Skeletal muscle tissue (tissue), 4 donors: ENCODE results near the gene TARBP1. TPM values are rescaled to one million over a fixed set of nuclear protein-coding genes. Genes with fewer than 3 reads are reported as not detected.
A peak's percentile ranks its signal among the peaks of the same experiment; 100 is the strongest.
"Not testable (repeated sequence)": the region's sequence is repeated elsewhere in the genome, so short reads cannot be mapped to it uniquely, and the experiment has no call there.

Source experiments
- H3K27ac ChIP-seq: one replicate; pipeline ENCODE4 v1.7.0; 2013; ENCODE audit warnings: mild to moderate bottlenecking, low read depth, low read length, inconsistent platforms
- H3K27me3 ChIP-seq, 3 donors: one replicate each; pipeline ENCODE4 v1.7.0; 2013; ENCODE audit warnings: low read length in 3 of 3; ENCODE audit not compliant: control insufficient read depth in 3 of 3, insufficient read depth in 3 of 3
- H3K36me3 ChIP-seq, 3 donors: one replicate each; pipeline ENCODE4 v1.7.0; 2013; ENCODE audit warnings: low read length in 3 of 3; ENCODE audit not compliant: control insufficient read depth in 3 of 3, insufficient read depth in 3 of 3
- H3K4me1 ChIP-seq, 3 donors: one replicate each; pipeline ENCODE4 v1.7.0; 2013; ENCODE audit warnings: low read length in 3 of 3, mild to moderate bottlenecking in 3 of 3; ENCODE audit not compliant: control insufficient read depth in 3 of 3, insufficient read depth in 3 of 3
- H3K4me3 ChIP-seq, 3 donors: one replicate each; pipeline ENCODE4 v1.7.0; 2013; ENCODE audit warnings: low read length in 3 of 3
- H3K9ac ChIP-seq, 3 donors: one replicate each; pipeline ENCODE4 v1.7.0; 2013; ENCODE audit warnings: low read length in 3 of 3, mild to moderate bottlenecking in 3 of 3, moderate library complexity in 2 of 3, low read depth in 1 of 3
- H3K9me3 ChIP-seq, 3 donors: one replicate each; pipeline ENCODE4 v1.7.0; 2013; ENCODE audit warnings: low read length in 3 of 3; ENCODE audit not compliant: control insufficient read depth in 3 of 3
- total RNA-seq: library from RNA; depleted of rRNA; stranded (reverse); fragments of >200 nt; gene quantifications from one replicate; pipeline ENCODE4 v1.2.3, GENCODE V29; 2014
- donor health status: Osteomylitis.

TARBP1 gene
- total RNA-seq, 1 donor from 2014 or later, result 36.5 TPM

GRCh38 chr1:234369784-234370183 is 109.2 kb downstream of the TARBP1 start:
- H3K9ac ChIP-seq, result no peak overlapping the region

GRCh38 chr1:234369033-234369430 is 109.9 kb downstream of the TARBP1 start:
- peaks cover 0 to 7% (median 0%) of the 10 kb centered on the region in 3 donors for H3K4me1 ChIP-seq
- H3K4me3 ChIP-seq, result no peak overlapping the region
- H3K36me3 ChIP-seq, result no peaks in the 10 kb centered on the region
- no peaks in the 10 kb centered on the region for H3K27me3 ChIP-seq
- no peak overlapping the region for H3K9ac ChIP-seq
- no peaks in the 10 kb centered on the region for H3K9me3 ChIP-seq
- no peak overlapping the region for H3K27ac ChIP-seq

More at GRCh38 chr1:234369784-234370183, 109.2 kb downstream of the TARBP1 start:
- Histone ChIP-seq H3K36me3 (no peaks in the 10 kb centered on the region), H3K9me3 (no peaks in the 10 kb centered on the region), H3K4me1 (peaks cover 7 to 15% (median 7%) of the 10 kb centered on the region in 3 donors), H3K27me3 (no peaks in the 10 kb centered on the region), H3K27ac (no peak overlapping the region), H3K4me3 (no peak overlapping the region)

GRCh38 chr1:234368320-234369032 is 110.5 kb downstream of the TARBP1 start:
- H3K4me1 ChIP-seq, result peaks cover 0 to 5% (median 0%) of the 10 kb centered on the region in 3 donors
- no peak overlapping the region for H3K4me3 ChIP-seq
- no peaks in the 10 kb centered on the region for H3K36me3 ChIP-seq
- H3K27me3 ChIP-seq, result no peaks in the 10 kb centered on the region
- H3K9me3 ChIP-seq, result no peaks in the 10 kb centered on the region
- H3K27ac ChIP-seq, result no peak overlapping the region
- H3K9ac ChIP-seq, result no peak overlapping the region

- Histone ChIP-seq H3K27me3 (no peaks in the 10 kb centered on the region), H3K36me3 (no peaks in the 10 kb centered on the region), H3K4me3 (no peak overlapping the region), H3K9me3 (no peaks in the 10 kb centered on the region), H3K27ac (no peak overlapping the region), H3K9ac (no peak overlapping the region), H3K4me1 (no peaks in the 10 kb centered on the region)
Measured at GRCh38 chr1:234362558-234362957, 116.4 kb downstream of the TARBP1 start.

GRCh38 chr1:234361102-234361603 is 117.8 kb downstream of the TARBP1 start:
- Histone ChIP-seq H3K9ac (no peak overlapping the region), H3K36me3 (no peaks in the 10 kb centered on the region), H3K9me3 (no peaks in the 10 kb centered on the region), H3K4me1 (no peaks in the 10 kb centered on the region), H3K27ac (no peak overlapping the region), H3K4me3 (no peak overlapping the region), H3K27me3 (peaks cover 0 to 5% (median 0%) of the 10 kb centered on the region in 3 donors)

- no peak overlapping the region for H3K9ac ChIP-seq
- peaks cover 0 to 5% (median 0%) of the 10 kb centered on the region in 3 donors for H3K27me3 ChIP-seq
- H3K4me3 ChIP-seq, result no peak overlapping the region
- no peaks in the 10 kb centered on the region for H3K9me3 ChIP-seq
- no peak overlapping the region for H3K27ac ChIP-seq
- no peaks in the 10 kb centered on the region for H3K36me3 ChIP-seq
- H3K4me1 ChIP-seq, result no peaks in the 10 kb centered on the region
Measured at GRCh38 chr1:234357831-234358230, 121.1 kb downstream of the TARBP1 start.

- H3K4me1 ChIP-seq, H3K9ac ChIP-seq, H3K27ac ChIP-seq, H3K9me3 ChIP-seq, H3K27me3 ChIP-seq, H3K36me3 ChIP-seq: not testable (repeated sequence)
- peak overlapping the region in 1 of 3 donors; percentile 8 for H3K4me3 ChIP-seq
Measured at GRCh38 chr1:234356615-234357269, 122.2 kb downstream of the TARBP1 start.

- Histone ChIP-seq H3K27ac (no peak overlapping the region), H3K36me3 (no peaks in the 10 kb centered on the region), H3K9me3 (no peaks in the 10 kb centered on the region), H3K4me1 (no peaks in the 10 kb centered on the region), H3K4me3 (no peak overlapping the region), H3K9ac (no peak overlapping the region), H3K27me3 (peaks cover 0 to 5% (median 0%) of the 10 kb centered on the region in 3 donors)
Measured at GRCh38 chr1:234355782-234356510, 123.0 kb downstream of the TARBP1 start.

- Histone ChIP-seq H3K9ac (no peak overlapping the region), H3K36me3 (no peaks in the 10 kb centered on the region), H3K27ac (no peak overlapping the region), H3K9me3 (no peaks in the 10 kb centered on the region), H3K27me3 (peaks cover 0 to 4% (median 0%) of the 10 kb centered on the region in 3 donors), H3K4me1 (no peaks in the 10 kb centered on the region), H3K4me3 (no peak overlapping the region)
Measured at GRCh38 chr1:234348964-234349363, 130.0 kb downstream of the TARBP1 start.
